Activated naive CD4-positive, alpha-beta T cell treated with anti-CD3 and anti-CD28 coated beads, Interleukin-2, amount 50 U/mL, for 24 hours (primary cell): ENCODE measurements around the gene SULT4A1.
A peak's percentile ranks its signal among the peaks of the same experiment; 100 is the strongest.

Source experiments
- H3K27ac Mint-ChIP-seq: one replicate; pipeline ENCODE4 v1.8.0; 2021; ENCODE audit warnings: mild to moderate bottlenecking, mixed read lengths
- H3K27me3 Mint-ChIP-seq: one replicate; pipeline ENCODE4 v1.8.0; 2021; ENCODE audit warnings: mixed read lengths
- H3K36me3 Mint-ChIP-seq: one replicate; pipeline ENCODE4 v1.8.0; 2021; ENCODE audit warnings: mixed read lengths
- H3K4me1 Mint-ChIP-seq: one replicate; pipeline ENCODE4 v1.8.0; 2021; ENCODE audit warnings: mixed read lengths
- H3K4me3 Mint-ChIP-seq: one replicate; pipeline ENCODE4 v1.8.0; 2021; ENCODE audit warnings: mild to moderate bottlenecking, mixed read lengths
- H3K9me3 Mint-ChIP-seq: one replicate; pipeline ENCODE4 v1.8.0; 2021; ENCODE audit warnings: mixed read lengths

The SULT4A1 gene

DNA sequence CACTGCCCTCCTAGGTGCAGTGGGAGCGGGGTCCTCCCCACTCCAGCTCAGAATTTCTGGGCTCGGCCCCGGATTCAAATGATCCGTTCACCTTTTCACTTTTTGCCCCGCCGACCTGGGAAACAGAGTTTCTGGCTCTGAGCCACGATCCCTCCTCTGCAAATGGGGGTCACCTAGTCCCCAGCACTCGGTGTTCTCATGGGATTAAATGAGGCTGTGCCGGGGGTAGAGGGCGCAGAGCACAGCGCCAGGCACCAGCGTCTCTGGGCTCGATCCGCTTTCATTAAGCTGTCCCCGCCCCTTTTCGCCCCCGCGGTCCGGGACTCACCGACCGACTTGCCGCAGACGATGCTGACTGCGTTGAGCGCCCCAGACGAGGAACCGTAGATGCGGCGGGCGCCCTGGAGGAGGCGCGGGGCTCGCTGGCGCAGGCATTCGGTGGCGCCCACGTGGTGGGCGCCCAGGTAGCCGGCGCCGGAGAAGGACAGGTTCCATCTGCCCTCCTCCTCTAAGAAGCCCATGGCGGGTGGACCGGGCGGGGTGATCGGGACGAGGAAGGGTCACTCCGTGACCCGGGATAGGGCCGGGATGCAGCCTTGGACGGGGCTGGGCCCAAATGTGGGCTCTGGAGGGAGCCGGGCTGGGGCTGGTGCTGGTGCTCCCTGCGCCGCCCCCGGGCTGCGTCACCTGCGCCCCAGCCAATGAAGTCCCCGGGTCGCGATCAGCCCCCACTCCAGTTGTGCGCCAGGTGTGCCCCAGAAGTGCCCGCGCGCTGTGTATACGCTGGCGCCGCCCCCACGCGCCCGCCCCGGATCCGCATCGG, 29.3 kb upstream of the SULT4A1 start, which contains the start of gene PNPLA5:
PNPLA5 (minus strand) TSS at position 654 of the 823 bp plus-strand sequence; CDS start at position 521, 133 bp downstream.
- H3K9me3 Mint-ChIP-seq, result no peaks in the 10 kb centered on the region
- no peaks in the 10 kb centered on the region for H3K36me3 Mint-ChIP-seq
- H3K27me3 Mint-ChIP-seq, result peaks cover 25% of the 10 kb centered on the region
- no peak within 1 kb of the TSS for H3K27ac Mint-ChIP-seq
- H3K4me1 Mint-ChIP-seq, result no peaks in the 10 kb centered on the region
- H3K4me3 Mint-ChIP-seq, result no peak within 1 kb of the TSS

DNA sequence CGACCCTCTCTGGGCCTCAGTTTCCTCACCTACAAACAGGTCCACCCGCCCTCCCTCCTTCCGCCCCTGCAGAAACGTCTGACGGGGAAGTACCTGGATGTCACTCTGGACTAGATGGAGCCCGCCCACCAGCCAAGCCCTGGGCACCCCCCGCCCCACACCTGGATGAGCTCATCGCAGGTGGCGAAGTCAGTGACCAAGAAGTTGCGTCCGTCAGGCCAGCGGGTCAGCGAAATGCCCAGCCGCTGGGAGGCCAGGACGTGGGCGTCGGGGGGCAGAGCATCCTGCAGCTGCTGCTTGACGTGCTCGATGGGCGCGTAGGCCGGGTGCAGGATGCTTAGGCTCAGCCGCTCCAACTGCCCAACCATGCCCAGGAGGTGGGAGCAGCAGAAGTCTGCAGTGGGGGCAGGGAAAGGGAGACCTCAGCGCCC, 28.6 kb upstream of the SULT4A1 start:
- H3K4me3 Mint-ChIP-seq, result no peak overlapping the region
- no peaks in the 10 kb centered on the region for H3K9me3 Mint-ChIP-seq
- H3K27ac Mint-ChIP-seq, result no peak overlapping the region
- H3K36me3 Mint-ChIP-seq, result no peaks in the 10 kb centered on the region
- H3K4me1 Mint-ChIP-seq, result no peaks in the 10 kb centered on the region
- peaks cover 25% of the 10 kb centered on the region for H3K27me3 Mint-ChIP-seq

- H3K9me3 Mint-ChIP-seq, result no peaks in the 10 kb centered on the region
Observed at GRCh38 chr22:43889860-43890253, 27.5 kb upstream of the SULT4A1 start.

GRCh38 chr22:43889201-43889859, 27.0 kb upstream of the SULT4A1 start:
- peaks cover 29% of the 10 kb centered on the region for H3K27me3 Mint-ChIP-seq
- H3K4me3 Mint-ChIP-seq, result no peak overlapping the region
- H3K36me3 Mint-ChIP-seq, result no peaks in the 10 kb centered on the region
- H3K9me3 Mint-ChIP-seq, result no peaks in the 10 kb centered on the region
- H3K4me1 Mint-ChIP-seq, result no peaks in the 10 kb centered on the region
- H3K27ac Mint-ChIP-seq, result no peak overlapping the region

More at GRCh38 chr22:43889860-43890253, 27.5 kb upstream of the SULT4A1 start:
- Mint-ChIP-seq H3K4me3 (no peak overlapping the region), H3K36me3 (no peaks in the 10 kb centered on the region), H3K4me1 (no peaks in the 10 kb centered on the region), H3K27me3 (peaks cover 29% of the 10 kb centered on the region), H3K27ac (no peak overlapping the region)

GRCh38 chr22:43888740-43889139, 26.4 kb upstream of the SULT4A1 start:
- no peaks in the 10 kb centered on the region for H3K36me3 Mint-ChIP-seq
- H3K9me3 Mint-ChIP-seq, result no peaks in the 10 kb centered on the region
- H3K27me3 Mint-ChIP-seq, result peaks cover 26% of the 10 kb centered on the region
- no peaks in the 10 kb centered on the region for H3K4me1 Mint-ChIP-seq
- no peak overlapping the region for H3K4me3 Mint-ChIP-seq
- no peak overlapping the region for H3K27ac Mint-ChIP-seq

DNA sequence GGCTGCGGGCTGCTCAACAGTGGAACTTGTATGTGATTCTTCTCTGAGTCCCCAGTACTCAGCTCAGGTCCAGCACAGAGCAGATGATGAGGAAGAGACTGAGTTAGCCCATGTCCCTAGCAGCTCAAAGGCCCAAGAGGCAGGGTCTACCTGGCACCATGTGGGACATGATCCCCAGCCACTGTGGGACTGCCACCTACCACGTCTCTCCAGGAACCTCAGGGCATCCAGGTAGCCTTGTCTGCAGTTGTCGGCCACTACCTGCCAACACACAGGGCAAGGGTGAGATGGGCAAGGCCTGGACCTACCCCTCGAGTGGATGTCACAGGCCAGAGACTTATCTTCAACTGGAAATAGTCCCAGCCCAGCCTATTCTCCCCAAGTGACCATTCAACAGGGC, 25.1 kb upstream of the SULT4A1 start:
- Mint-ChIP-seq H3K9me3 (no peaks in the 10 kb centered on the region), H3K36me3 (no peaks in the 10 kb centered on the region), H3K27me3 (peaks cover 20% of the 10 kb centered on the region), H3K4me3 (no peak overlapping the region), H3K27ac (no peak overlapping the region), H3K4me1 (no peaks in the 10 kb centered on the region)

GRCh38 chr22:43886231-43886630, 23.9 kb upstream of the SULT4A1 start:
- Mint-ChIP-seq H3K9me3 (no peaks in the 10 kb centered on the region), H3K4me1 (no peaks in the 10 kb centered on the region), H3K27ac (no peak overlapping the region), H3K4me3 (no peak overlapping the region), H3K27me3 (peaks cover 19% of the 10 kb centered on the region), H3K36me3 (no peaks in the 10 kb centered on the region)

GRCh38 chr22:43885786-43886185, 23.5 kb upstream of the SULT4A1 start:
- peak overlapping the region; percentile 62 for H3K27ac Mint-ChIP-seq
- peaks cover 18% of the 10 kb centered on the region for H3K27me3 Mint-ChIP-seq
- no peaks in the 10 kb centered on the region for H3K9me3 Mint-ChIP-seq
- H3K4me3 Mint-ChIP-seq, result no peak overlapping the region
- no peaks in the 10 kb centered on the region for H3K4me1 Mint-ChIP-seq
- H3K36me3 Mint-ChIP-seq, result no peaks in the 10 kb centered on the region

DNA sequence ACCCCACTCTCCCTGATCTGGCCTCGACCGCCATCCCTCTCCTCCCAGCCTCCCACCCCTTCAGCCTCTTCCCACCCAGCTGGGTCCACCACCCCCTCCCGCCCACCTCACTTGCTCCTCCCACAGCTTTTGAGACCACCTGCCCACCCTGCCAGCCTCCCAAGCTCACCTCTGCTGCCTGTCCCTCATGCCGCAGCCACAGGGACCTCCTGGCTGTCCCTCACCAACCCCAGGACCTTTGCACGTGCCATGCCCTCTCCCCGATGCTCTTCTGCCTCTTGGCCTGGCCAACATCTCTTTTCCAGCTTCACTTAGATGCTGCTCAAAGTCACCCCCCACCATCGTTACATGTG, 23.0 kb upstream of the SULT4A1 start:
- H3K4me3 Mint-ChIP-seq, result no peak overlapping the region
- H3K9me3 Mint-ChIP-seq, result no peaks in the 10 kb centered on the region
- no peaks in the 10 kb centered on the region for H3K4me1 Mint-ChIP-seq
- H3K27me3 Mint-ChIP-seq, result peaks cover 13% of the 10 kb centered on the region
- no peak overlapping the region for H3K27ac Mint-ChIP-seq
- no peaks in the 10 kb centered on the region for H3K36me3 Mint-ChIP-seq

- Mint-ChIP-seq H3K4me3 (no peak overlapping the region), H3K27me3 (peaks cover 13% of the 10 kb centered on the region), H3K27ac (no peak overlapping the region), H3K9me3 (no peaks in the 10 kb centered on the region), H3K36me3 (no peaks in the 10 kb centered on the region), H3K4me1 (no peaks in the 10 kb centered on the region)
Observed at GRCh38 chr22:43884600-43885318, 22.4 kb upstream of the SULT4A1 start.

- no peak overlapping the region for H3K4me3 Mint-ChIP-seq
- no peaks in the 10 kb centered on the region for H3K9me3 Mint-ChIP-seq
- H3K36me3 Mint-ChIP-seq, result no peaks in the 10 kb centered on the region
- peaks cover 10% of the 10 kb centered on the region for H3K27me3 Mint-ChIP-seq
- H3K27ac Mint-ChIP-seq, result no peak overlapping the region
- H3K4me1 Mint-ChIP-seq, result no peaks in the 10 kb centered on the region
Observed at GRCh38 chr22:43883719-43884415, 21.6 kb upstream of the SULT4A1 start.

GRCh38 chr22:43883012-43883661, 20.8 kb upstream of the SULT4A1 start:
- no peak overlapping the region for H3K4me3 Mint-ChIP-seq

GRCh38 chr22:43882122-43882767, 19.9 kb upstream of the SULT4A1 start:
- no peaks in the 10 kb centered on the region for H3K36me3 Mint-ChIP-seq
- H3K27ac Mint-ChIP-seq, result no peak overlapping the region
- H3K9me3 Mint-ChIP-seq, result no peaks in the 10 kb centered on the region
- H3K4me3 Mint-ChIP-seq, result no peak overlapping the region
- peaks cover 10% of the 10 kb centered on the region for H3K27me3 Mint-ChIP-seq
- H3K4me1 Mint-ChIP-seq, result no peaks in the 10 kb centered on the region

More at GRCh38 chr22:43883012-43883661, 20.8 kb upstream of the SULT4A1 start:
- Mint-ChIP-seq H3K36me3 (no peaks in the 10 kb centered on the region), H3K27me3 (peaks cover 12% of the 10 kb centered on the region), H3K27ac (peak overlapping the region; percentile 24), H3K4me1 (no peaks in the 10 kb centered on the region), H3K9me3 (no peaks in the 10 kb centered on the region)
